Esophagus squamous epithelium (tissue), 5 donors: ENCODE data around the gene TUBGCP2. TPM values are rescaled to one million over a fixed set of nuclear protein-coding genes. Genes with fewer than 3 reads are reported as not detected.

Experiments
- DNase-seq: peaks from one replicate; lab custom pipeline; 2025; lab: John Stamatoyannopoulos, UW
- H3K27ac ChIP-seq, 4 donors: fragments of 200-600 bp; sonication (generic); one replicate each; pipeline ENCODE4 v1.5.1; 2016 to 2019; ENCODE audit warnings: mild to moderate bottlenecking in 1 of 4
- H3K27me3 ChIP-seq, 4 donors: fragments of 200-600 bp; sonication (generic); 1 replicate in 3 of 4; 2 replicates in 1 of 4; pipeline versions ENCODE4 v1.5.1 to v1.6.0; 2017 to 2021; ENCODE audit warnings: antibody characterized with exemption in 1 of 4
- H3K36me3 ChIP-seq, 3 donors: fragments of 200-600 bp; sonication (generic); one replicate each; pipeline ENCODE4 v1.5.1; 2016 to 2019
- H3K4me1 ChIP-seq, 3 donors: fragments of 200-600 bp; sonication (generic); one replicate each; pipeline ENCODE4 v1.5.1; 2017 to 2019
- H3K4me3 ChIP-seq, 4 donors: fragments of 200-600 bp; sonication (generic); 1 replicate in 3 of 4; 2 replicates in 1 of 4; pipeline ENCODE4 v1.5.1; 2016 to 2019; ENCODE audit warnings: mild to moderate bottlenecking in 2 of 4, moderate library complexity in 1 of 4
- H3K9me3 ChIP-seq, 3 donors: fragments of 200-600 bp; sonication (generic); one replicate each; pipeline ENCODE4 v1.5.1; 2016 to 2019
- CTCF ChIP-seq, 6 experiments: fragments of 450-650 bp in 4 of 6; fragments of 200-600 bp in 2 of 6; sonication (generic) in 2 of 6; IDR thresholded peaks; one replicate each; pipeline ENCODE4 v1.5.1; 2016 to 2019; ENCODE audit warnings: antibody characterized with exemption in 6 of 6, mild to moderate bottlenecking in 4 of 6, moderate library complexity in 4 of 6
- POLR2A ChIP-seq, 4 donors: fragments of 450-650 bp; IDR thresholded peaks; one replicate each; pipeline ENCODE4 v1.6.1; 2017; ENCODE audit warnings: antibody characterized with exemption in 4 of 4, mild to moderate bottlenecking in 4 of 4, moderate library complexity in 3 of 4
- WGBS, 2 donors: methylation state at CpG; one replicate each; pipeline ENCODE4 v1.1.5; 2018; 5-methylcytosine and 5-hydroxymethylcytosine counted together
- intact Hi-C: fragments of 100-400 bp; cut with DNase I; formaldehyde crosslinking; loops from one replicate; pipeline ENCODE4 v1.15.0; 2022
- total RNA-seq, 4 donors: library from RNA; depleted of rRNA; stranded (reverse); fragments of >200 nt; gene quantifications; one replicate each; pipeline ENCODE4 v1.1.0, GENCODE V29; 2016
- donor health status: DM: yes; HTN: yes; CAD: no.

Gene TUBGCP2
- total RNA-seq, 4 donors from 2014 or later = 28.4 to 44.4 (median 38.9) TPM

DNA sequence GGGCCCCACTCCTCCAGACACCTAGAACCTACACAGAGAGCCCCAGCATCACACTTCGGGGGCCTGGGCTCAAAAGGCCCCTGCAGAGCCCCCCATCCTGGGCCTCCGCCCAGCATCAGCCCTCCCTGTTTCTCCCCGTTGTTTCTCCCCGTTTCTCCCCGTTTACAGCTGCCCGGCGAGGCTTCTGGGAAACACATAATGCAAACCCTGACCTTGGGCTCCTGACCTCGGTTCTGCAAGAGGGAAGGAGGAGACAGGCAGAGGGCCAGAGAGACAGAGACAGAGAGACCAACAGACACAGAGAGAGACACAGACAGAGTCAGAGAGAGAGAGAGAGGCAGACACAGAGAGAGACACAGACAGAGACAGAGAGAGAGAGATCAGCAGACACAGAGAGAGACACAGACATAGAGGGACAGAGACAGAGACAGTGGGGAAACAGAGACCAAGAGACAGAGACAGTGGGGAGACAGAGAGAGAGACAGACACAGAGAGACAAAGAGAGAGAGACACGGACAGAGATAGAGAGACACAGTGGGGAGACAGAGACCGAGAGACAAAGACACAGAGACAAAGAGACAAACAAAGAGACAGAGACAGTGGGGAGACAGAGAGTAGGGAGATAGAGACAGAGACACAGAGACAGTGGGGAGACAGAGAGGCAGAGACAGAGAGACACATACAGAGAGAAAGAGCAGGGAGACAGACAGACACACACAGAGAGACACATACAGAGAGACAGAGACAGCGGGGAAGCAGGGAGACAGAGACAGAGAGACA, 58.5 kb downstream of the TUBGCP2 start:
- 52 to 63% methylated on average over 6 to 9 of the region's 11 CpGs for WGBS, 2 donors
- H3K27ac ChIP-seq = no peak overlapping the region
- peaks cover 0 to 4% (median 0%) of the 10 kb centered on the region in 3 donors for H3K4me1 ChIP-seq
- H3K4me3 ChIP-seq = no peak overlapping the region
- H3K36me3 ChIP-seq = no peaks in the 10 kb centered on the region
- H3K27me3 ChIP-seq = peaks cover 0 to 78% (median 4%) of the 10 kb centered on the region in 4 donors
- no peaks in the 10 kb centered on the region for H3K9me3 ChIP-seq
- no peak for DNase-seq
- TF ChIP-seq POLR2A (IDR thresholded peaks at IDR 0.05) (no peak), CTCF (IDR thresholded peaks at IDR 0.05) (no peak)
- intact Hi-C loops = no loop called here

DNA sequence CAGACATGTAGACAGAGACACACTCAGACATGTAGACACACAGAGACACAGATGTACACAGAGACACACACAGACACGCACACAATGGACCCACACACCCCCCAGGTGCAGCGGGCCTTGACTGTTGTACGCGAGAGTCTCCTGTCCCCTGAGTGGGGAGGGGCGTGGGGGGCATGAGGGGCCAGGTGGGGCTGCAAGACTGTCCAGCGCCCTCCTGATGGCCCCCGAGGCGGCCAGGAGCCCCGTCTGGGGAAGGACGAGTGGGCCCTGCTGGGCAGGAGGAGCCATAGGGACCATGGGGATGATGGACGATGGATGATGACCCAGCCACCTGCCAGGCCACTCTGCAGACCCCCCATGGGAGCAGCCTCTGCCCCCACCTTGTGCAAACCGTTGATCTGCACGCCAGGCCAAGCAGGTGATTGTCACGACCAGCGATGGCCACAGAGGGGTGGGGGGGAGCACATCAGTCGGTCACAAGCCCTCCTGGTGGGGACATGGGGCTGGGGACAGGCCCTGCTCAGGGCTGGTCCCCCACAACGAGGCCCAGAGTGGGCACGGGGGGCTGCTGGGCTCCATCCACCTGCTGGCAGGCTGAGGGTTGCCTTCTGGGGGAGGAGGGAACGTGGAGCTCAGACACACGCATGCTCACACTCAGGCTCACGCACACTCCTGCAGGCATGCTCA, 59.4 kb downstream of the TUBGCP2 start:
- Histone ChIP-seq H3K36me3 (no peaks in the 10 kb centered on the region), H3K27ac (no peak overlapping the region), H3K9me3 (no peaks in the 10 kb centered on the region), H3K27me3 (peaks cover 0 to 85% (median 4%) of the 10 kb centered on the region in 4 donors), H3K4me3 (no peak overlapping the region), H3K4me1 (peaks cover 0 to 4% (median 0%) of the 10 kb centered on the region in 3 donors)
- WGBS, 2 donors = 16 to 66% methylated on average over 5 to 12 of the region's 21 CpGs
- no peak for DNase-seq
- TF ChIP-seq POLR2A (IDR thresholded peaks at IDR 0.05) (no peak), CTCF (IDR thresholded peaks at IDR 0.05) (no peak)
- intact Hi-C loops = no loop called here

- no peak for DNase-seq
- Histone ChIP-seq H3K4me1 (peaks cover 0 to 4% (median 0%) of the 10 kb centered on the region in 3 donors), H3K36me3 (no peaks in the 10 kb centered on the region), H3K27ac (no peak overlapping the region), H3K27me3 (peaks cover 0 to 87% (median 4%) of the 10 kb centered on the region in 4 donors), H3K9me3 (no peaks in the 10 kb centered on the region), H3K4me3 (no peak overlapping the region)
- TF ChIP-seq CTCF (IDR thresholded peaks at IDR 0.05) (no peak), POLR2A (IDR thresholded peaks at IDR 0.05) (no peak)
- intact Hi-C loops = no loop called here
- no CpG with 5 or more reads among the region's 12 CpGs for WGBS, 2 donors
These were observed 60.3 kb downstream of the TUBGCP2 start for GRCh38 chr10:133248334-133248715.

DNA sequence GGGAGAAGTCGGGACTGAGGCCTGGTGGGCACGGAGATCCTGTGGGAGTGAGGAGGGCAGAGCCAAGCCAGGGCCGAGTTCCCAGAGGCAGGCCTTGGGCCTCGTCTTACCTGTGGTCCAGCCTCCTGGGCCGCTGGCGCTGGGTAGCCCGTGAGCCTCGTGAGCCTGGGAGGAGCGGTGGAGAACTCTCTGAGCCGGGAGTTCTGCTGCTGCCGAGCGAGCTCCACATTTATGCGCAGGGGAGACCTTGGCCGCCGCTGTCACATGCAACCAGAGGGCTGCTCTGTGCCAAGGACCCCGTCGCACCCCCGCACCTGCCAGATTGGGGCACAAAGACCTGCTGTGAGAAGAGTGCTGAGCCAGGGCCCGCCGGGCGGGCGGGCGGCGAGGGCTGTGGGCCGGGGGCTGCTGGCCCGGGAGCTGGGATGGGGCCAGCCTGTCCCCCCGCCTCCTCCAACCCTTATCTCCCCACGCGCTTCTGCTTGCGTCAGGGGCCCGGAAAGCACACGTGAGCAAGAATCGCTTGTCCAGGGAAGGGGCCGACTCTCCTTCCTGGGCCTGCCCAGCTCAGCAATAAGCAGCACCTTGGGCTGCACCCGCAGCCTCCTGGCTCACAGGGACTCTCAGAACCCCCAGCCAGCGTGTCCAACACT, 60.9 kb downstream of the TUBGCP2 start:
- DNase-seq = no peak
- Histone ChIP-seq H3K27ac (no peak overlapping the region), H3K36me3 (no peaks in the 10 kb centered on the region), H3K9me3 (no peaks in the 10 kb centered on the region), H3K27me3 (peaks cover 0 to 93% (median 4%) of the 10 kb centered on the region in 4 donors), H3K4me1 (peaks cover 0 to 4% (median 0%) of the 10 kb centered on the region in 3 donors), H3K4me3 (no peak overlapping the region)
- TF ChIP-seq POLR2A (IDR thresholded peaks at IDR 0.05) = no peak
- no peak for TF ChIP-seq CTCF (IDR thresholded peaks at IDR 0.05)
- WGBS, 2 donors = 65 to 67% methylated on average over 1 to 4 of the region's 36 CpGs
- intact Hi-C loops = no loop called here
